ENCODE measurements around the gene KCNK3.
A peak's percentile ranks its signal among the peaks of the same experiment; 100 is the strongest.
"Not testable (repeated sequence)": the region's sequence is repeated elsewhere in the genome, so short reads cannot be mapped to it uniquely, and the experiment has no call there.

Gene KCNK3

GRCh38 chr2:26754972-26755670, 62.6 kb downstream of the KCNK3 start:
- DNase-seq (ENCODE audit: low spot score) (peak; percentile 80), FAIRE-seq (peak; percentile 87)

DNA sequence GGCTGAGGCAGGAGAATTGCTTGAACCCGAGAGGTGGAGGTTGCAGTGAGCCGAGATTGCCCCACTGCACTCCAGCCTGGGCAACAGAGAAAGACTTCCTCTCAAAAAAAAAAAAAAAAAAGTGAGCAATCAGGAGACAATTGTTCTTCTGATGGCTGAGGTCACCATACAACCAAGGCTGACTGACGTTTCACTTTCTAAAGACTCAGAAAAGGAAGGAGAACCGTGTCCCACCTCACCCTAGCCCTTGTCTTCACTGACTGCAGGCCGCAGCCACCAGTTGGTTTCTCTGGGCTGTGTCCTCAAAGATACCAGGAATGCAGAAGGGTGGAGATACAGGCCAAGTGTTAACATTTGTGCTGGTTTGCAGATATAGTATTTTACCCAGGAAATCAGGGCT, 63.8 kb downstream of the KCNK3 start:
- DNase-seq (ENCODE audit: low spot score) = no peak
- FAIRE-seq = no peak

GRCh38 chr2:26757873-26758789, 65.6 kb downstream of the KCNK3 start:
- DNase-seq (ENCODE audit: low spot score) (peak; percentile 99), FAIRE-seq (peak; percentile 98)

DNA sequence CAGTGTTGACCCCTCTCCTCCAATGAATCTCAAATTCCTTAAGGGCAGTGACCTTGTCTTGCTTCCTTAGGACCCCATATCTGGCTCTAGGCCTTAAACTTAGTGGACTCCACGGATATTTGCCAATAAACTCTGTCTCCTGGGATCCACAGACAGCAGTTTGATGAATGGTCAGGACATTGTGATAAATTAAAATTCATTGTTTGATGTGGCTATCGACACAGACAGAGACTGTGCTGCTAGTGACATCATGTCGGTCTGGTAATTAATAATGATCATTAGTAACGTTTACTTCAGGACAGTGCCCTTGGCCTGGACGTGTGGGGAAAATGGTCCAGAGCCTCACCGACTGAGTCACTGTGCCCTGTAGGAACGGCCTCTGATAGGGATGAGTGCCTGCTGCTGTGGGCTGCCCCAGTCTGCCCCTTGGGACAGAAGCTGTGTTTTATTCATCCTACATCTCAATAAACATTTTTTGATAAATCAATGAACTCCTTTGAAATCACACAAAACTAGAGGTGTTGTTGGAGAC, 66.3 kb downstream of the KCNK3 start:
- FAIRE-seq = peak; percentile 86
- DNase-seq (ENCODE audit: low spot score) = peak; percentile 78

GRCh38 chr2:26759845-26760244, 67.3 kb downstream of the KCNK3 start:
- no peak for FAIRE-seq
- no peak for DNase-seq (ENCODE audit: low spot score)

GRCh38 chr2:26760991-26761390, 68.5 kb downstream of the KCNK3 start:
- not testable (repeated sequence) for FAIRE-seq; DNase-seq (ENCODE audit: low spot score)

GRCh38 chr2:26763019-26763418, 70.5 kb downstream of the KCNK3 start:
- DNase-seq (ENCODE audit: low spot score) = no peak

DNA sequence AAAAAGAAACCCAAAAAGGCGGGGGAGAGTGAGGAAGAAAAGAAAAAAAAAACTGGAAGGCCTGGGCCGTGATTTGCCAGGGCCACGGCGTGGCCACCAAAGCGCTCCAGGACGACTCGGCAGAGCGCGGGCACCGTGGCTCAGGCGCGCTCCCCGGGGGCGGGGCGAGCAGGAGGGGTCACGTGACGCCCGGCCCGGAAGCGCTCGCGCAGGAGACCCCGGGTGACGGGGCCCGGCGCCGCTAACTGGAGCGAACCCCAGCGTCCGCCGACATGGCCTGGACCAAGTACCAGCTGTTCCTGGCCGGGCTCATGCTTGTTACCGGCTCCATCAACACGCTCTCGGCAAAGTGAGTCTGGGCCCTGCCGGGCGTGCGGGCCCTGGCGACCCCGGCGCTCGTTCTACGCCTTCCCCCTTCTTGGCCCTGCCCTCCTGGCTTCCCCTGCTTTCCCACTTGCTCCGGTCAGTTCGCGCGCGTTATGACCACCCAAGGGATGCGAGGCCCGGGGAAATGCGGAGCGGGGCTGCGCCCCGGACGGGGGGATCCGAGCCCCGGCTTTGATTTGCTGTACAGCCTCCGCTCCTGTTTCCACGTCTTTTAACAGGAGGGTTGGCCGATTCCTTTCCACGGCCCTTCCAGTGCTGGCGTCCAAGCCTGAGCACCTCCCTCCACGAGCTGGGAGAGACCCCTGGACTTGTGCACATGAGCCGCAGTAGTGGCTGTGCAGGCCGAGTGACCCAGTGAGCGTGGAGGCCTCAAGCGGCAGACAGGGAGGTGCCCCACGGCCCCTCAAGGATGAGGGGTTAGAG, 71.8 kb downstream of the KCNK3 start, which contains the start of gene SLC35F6:
TSS of gene SLC35F6 (plus strand) at position 207 of the 810 bp plus-strand sequence. CDS start at position 273, 66 bp downstream.
- FAIRE-seq (no peak), DNase-seq (ENCODE audit: low spot score) (peak; percentile 58)

More at GRCh38 chr2:26763019-26763418, 70.5 kb downstream of the KCNK3 start:
- no peak for FAIRE-seq

DNA sequence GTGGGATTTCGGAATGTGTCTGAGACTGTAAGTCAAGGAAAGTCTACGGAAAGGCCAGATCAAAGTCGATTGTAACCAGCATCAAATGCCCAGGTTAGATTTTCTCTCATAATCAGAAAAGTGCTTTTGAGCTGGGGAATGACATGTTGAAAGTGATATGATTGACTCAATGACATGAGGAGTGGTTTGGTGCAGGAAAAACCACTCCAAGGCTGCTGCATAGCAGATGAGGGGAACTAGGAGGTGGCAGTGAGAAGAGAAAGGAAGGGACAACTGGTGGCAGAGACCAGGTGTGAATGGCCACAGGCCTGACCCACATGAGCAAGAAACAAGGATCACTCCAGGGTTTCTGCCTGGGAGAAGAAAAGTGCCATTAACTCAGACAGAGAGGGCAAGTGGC, 72.4 kb downstream of the KCNK3 start:
- no peak for DNase-seq (ENCODE audit: low spot score)
- no peak for FAIRE-seq

DNA sequence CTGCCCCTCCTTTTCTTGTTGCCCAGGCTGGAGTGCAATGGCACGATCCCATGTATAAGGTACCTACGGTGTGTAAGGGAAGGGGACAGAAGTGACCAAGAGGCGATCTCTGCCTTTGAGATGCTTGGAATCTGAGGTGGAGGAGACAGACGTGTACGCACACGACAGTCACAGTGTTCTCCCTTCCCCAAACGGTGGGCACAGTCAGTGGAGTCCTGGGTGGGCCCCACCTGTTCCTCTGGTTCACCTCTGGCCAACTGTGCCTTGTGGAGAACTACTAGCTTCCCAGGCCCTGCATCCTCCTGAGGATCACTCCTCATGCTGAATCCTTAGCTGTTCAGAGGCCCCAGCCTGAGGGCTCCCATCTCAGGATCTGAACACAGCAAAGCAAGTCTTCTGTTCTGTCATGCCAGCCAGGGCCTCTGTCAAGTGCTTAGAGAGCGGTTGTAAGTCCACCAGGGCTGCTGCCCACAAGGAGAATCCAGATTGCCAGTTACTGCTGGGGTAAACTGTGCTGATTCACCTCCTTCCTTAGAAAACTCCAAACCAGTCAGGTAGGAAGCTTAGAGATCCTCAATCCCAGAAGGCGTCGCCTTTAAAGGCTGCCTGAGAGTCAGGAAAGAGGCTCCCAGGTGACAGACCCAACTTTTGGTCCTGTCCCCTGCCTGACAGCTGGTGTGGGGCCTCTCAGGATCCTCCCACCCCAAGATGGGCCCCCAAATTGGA, 73.1 kb downstream of the KCNK3 start:
- no peak for FAIRE-seq
- DNase-seq (ENCODE audit: low spot score) = no peak

- no peak for FAIRE-seq
These were observed 74.6 kb downstream of the KCNK3 start for GRCh38 chr2:26767129-26767528.

DNA sequence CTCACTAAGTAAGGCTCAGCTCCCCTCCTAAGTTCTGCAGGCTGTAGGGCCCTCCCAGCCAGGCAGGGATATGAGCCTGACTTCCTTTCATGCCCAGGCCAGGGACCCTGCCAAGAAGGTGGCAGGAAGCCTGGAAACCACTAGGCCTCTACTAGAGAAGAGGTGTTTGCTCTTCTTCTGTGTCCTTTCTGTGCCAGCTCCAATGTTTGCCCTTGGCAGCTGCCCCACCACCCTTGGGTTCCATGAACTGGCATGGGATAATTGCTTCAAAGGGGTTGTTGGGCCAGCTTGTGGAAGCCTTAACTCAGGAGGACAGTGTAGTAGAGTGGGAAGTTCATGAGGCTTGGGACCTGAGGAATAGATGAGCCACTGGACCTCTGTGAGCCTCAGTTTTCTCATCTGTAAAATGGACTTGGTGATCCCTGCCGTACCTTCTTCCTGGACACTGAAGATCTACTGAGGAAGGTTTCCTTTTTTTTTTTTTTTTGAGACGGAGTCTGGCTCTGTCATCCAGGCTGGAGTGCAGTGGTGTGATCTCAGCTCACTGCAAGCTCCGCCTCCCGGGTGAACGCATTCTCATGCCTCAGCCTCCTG, 75.5 kb downstream of the KCNK3 start:
- no peak for DNase-seq (ENCODE audit: low spot score)
- no peak for FAIRE-seq

More at GRCh38 chr2:26767129-26767528, 74.6 kb downstream of the KCNK3 start:
- no peak for DNase-seq (ENCODE audit: low spot score)

DNA sequence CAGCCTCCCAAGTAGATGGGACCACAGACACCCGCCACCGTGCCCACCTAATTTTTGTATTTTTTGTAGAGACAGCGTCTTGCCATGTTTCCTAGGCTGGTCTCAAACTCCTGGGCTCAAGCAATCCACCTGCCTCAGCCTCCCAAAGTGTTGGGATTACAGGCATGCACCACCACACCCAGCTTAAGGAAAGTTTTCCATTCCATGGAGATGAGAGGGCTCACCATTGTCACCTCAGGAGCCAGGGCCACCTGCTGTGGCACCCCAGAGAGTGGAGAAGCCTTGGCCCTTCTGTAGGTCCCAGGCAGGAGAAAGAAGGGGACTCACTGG, 76.2 kb downstream of the KCNK3 start:
- FAIRE-seq (no peak), DNase-seq (ENCODE audit: low spot score) (no peak)

DNA sequence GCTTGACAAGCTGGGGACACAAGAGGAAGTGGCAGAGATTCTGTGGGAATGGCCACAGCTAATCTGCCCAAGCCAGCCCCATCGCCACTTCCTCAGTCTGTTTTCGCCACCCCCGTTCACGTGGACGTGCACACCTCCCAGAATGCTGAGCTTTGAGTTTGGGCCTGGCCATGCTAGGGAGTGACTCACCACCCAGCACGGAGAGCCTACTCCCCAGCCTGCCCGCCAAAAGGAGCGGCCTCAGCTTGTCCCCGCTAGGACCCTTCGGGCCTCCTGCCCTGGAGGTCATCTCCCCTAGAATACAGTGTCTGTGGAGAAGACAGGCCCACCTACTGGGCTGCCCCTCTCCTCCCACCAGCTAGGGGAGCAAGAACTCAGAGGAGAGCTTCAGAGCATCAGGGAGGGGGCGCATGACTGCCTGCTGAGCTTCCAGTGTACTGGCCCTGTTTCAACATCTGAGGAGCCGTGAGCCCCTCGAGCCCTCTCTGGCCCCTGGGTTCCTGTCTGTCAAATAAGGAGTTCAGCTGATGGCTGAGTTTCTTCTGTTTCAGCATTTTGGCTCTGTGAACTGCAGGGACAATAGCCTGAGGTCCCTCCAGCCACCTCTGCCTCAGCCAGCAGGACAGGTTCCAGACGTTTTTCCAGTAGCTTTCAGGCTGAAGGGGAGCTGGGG, 76.7 kb downstream of the KCNK3 start:
- DNase-seq (ENCODE audit: low spot score) = peak; percentile 85
- FAIRE-seq = peak; percentile 44

DNA sequence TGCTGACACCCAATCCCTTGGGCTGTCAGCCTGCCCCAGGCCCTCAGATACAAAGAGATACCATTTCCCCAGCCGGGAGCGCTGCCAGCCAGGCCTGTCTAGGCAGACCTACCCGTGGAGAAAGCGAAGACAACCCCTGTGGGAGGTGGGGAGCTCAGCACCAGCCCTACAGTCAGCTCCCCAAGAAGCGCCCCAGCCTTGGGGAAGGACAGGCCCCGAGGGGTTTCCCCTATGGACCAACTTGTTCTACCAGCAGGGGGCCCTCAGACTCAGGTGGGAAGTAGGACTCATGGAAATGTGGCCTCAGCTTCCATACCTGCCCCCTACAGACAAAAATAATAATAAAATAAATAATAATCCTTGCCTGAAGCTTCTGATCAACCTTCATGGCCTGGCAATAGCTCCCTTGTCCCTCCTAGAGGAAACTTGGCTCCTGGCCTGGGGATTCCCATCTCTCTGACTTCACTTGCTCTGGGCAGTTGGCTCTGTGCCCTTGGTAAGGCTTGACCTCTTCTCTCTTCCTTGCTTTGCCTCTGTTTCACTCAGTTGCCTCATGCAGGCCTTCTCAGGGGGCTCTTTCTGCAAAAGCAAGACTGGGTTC, 78.6 kb downstream of the KCNK3 start:
- DNase-seq (ENCODE audit: low spot score) = peak; percentile 79
- peak; percentile 78 for FAIRE-seq

DNA sequence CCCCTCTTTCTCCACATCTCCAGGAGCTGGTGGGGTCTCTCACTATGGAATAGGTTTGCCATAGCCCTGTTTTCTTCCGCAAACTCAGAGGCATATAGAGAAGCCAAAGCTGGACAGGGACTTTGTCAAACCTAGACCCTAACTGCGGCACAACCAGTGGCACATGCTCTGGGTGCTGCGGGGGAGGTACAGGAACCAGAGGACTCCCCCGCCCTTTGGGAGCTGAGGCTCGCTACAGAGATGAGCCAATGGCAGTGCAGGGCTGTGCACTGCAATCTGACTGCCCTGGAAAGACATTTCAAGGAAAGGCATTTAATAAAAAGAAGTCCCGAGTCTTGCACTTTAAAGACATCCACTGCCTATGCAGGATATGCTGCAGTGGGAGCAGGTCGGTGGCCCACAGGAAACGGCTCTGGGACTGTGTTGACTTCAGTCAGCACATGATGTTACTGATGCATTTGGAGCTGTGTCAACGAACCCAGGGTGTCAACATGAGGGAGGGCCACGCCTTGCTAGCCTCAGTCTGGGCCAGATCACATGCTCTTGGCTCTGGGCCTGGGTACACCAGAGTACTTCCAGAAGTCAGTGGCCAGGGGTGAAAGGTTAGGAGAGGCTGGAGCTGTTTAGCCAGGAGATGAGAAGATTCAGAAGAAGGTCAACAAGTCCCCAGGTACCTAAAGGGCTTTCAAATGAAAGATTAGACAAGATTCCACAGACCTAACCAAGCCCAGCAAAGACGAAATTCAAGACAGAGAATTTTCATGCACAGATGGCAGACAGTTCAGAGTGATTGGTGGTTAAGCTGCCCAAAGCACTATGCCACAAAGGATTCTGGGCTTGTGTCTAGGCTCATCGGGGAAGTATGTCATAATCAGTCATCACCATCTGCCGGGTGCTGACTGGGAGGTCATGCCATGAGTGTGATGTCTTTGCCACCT, 79.8 kb downstream of the KCNK3 start:
- FAIRE-seq = no peak
- peak; percentile 64 for DNase-seq (ENCODE audit: low spot score)

GRCh38 chr2:26776195-26776800, 83.8 kb downstream of the KCNK3 start:
- DNase-seq (ENCODE audit: low spot score) (no peak), FAIRE-seq (no peak)

DNA sequence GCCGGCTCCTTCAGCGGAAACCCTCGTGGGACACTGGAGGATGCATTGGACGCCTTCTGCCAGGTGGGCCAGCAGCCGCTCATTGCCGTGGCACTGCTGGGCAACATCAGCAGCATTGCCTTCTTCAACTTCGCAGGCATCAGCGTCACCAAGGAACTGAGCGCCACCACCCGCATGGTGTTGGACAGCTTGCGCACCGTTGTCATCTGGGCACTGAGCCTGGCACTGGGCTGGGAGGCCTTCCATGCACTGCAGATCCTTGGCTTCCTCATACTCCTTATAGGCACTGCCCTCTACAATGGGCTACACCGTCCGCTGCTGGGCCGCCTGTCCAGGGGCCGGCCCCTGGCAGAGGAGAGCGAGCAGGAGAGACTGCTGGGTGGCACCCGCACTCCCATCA, 85.6 kb downstream of the KCNK3 start:
- no peak for FAIRE-seq
- DNase-seq (ENCODE audit: low spot score) = no peak

All from RCC 7860 (cell line).